Measurements from ENCODE around the gene GMDS. TPM values are rescaled to one million over a fixed set of nuclear protein-coding genes. Genes with fewer than 3 reads are reported as not detected.

Gene GMDS
- total RNA-seq, 1 experiment from 2014 or later, result 27.6 TPM

GRCh38 chr6:1819007-1819406, 426.4 kb downstream of the GMDS start:
- peaks cover 10 to 14% of the 10 kb centered on the region in 2 experiments for H3K4me1 Mint-ChIP-seq

More at GRCh38 chr6:1819007-1819406, 426.4 kb downstream of the GMDS start:
- Histone ChIP-seq H2AFZ (ENCODE audit: low read length) (no peak overlapping the region), H2BK120ac (ENCODE audit: low read depth, low read length, poor library complexity, severe bottlenecking) (no peak overlapping the region), H3K23me2 (ENCODE audit: insufficient read length, low read depth, low read length, poor library complexity, severe bottlenecking) (no peaks in the 10 kb centered on the region), H3K23ac (ENCODE audit: insufficient read length, low read depth, low read length) (no peak overlapping the region), H3T11ph (ENCODE audit: low read length) (no peak overlapping the region), H2BK15ac (ENCODE audit: low read depth, low read length) (no peak overlapping the region), H2BK5ac (ENCODE audit: insufficient read length, low read length) (no peak overlapping the region), H3K14ac (ENCODE audit: insufficient read depth, low read length) (no peak overlapping the region), H3K9ac (ENCODE audit: extremely low read depth, insufficient read length, low read length) (no peak overlapping the region), H2AK5ac (ENCODE audit: insufficient read length, low read length) (no peak overlapping the region), H3K27me3 (ENCODE audit: insufficient read depth, low read length) (no peaks in the 10 kb centered on the region), H3K79me1 (ENCODE audit: insufficient read depth, low read depth, low read length, poor library complexity, severe bottlenecking) (no peaks in the 10 kb centered on the region), H4K8ac (replicated peaks; ENCODE audit: insufficient read length, low read depth, low read length) (no peak overlapping the region), H3K9me3 (ENCODE audit: control insufficient read depth, low read depth, low read length) (no peaks in the 10 kb centered on the region), H4K20me1 (ENCODE audit: control insufficient read depth, insufficient read depth, insufficient read length) (no peaks in the 10 kb centered on the region), H4K5ac (ENCODE audit: insufficient read length, low read depth, low read length) (no peak overlapping the region), H2BK12ac (ENCODE audit: insufficient read length, low read depth, low read length) (no peak overlapping the region), H3K56ac (ENCODE audit: insufficient read length, low read depth, low read length) (no peak overlapping the region), H4K91ac (ENCODE audit: insufficient read length, low read depth, low read length) (no peak overlapping the region), H3K4me2 (ENCODE audit: insufficient read depth, insufficient read length, low read length) (no peak overlapping the region), H3K4ac (ENCODE audit: low read depth, low read length) (no peak overlapping the region), H2BK20ac (ENCODE audit: low read depth, low read length, poor library complexity, severe bottlenecking) (no peak overlapping the region), H3K79me2 (ENCODE audit: insufficient read depth, low read length) (no peaks in the 10 kb centered on the region), H3K4me1 (ENCODE audit: insufficient read depth, low read length) (no peaks in the 10 kb centered on the region; the same call in 1 of the 2 replicates), H3K27ac (ENCODE audit: insufficient read length, low read depth, low read length) (no peak overlapping the region), H3K18ac (ENCODE audit: insufficient read length, low read depth, low read length) (no peak overlapping the region)
- Mint-ChIP-seq H3K4me3 (no peak overlapping the region), H3K36me3 (ENCODE audit: insufficient read depth in 1 of 3, low read depth in 3 of 3) (no peaks in the 10 kb centered on the region), H3K27me3 (ENCODE audit: low read depth) (no peaks in the 10 kb centered on the region), H3K27ac (no peak overlapping the region), H3K9me3 (no peaks in the 10 kb centered on the region)
- no peak for DNase-seq
- no peak for TF ChIP-seq CTCF (conservative IDR thresholded peaks at IDR 0.05)
- WGBS (ENCODE audit: extremely low coverage, insufficient read length, low lambda C conversion rate), result no CpG with 5 or more reads among the region's 3 CpGs
